OCI-LY3 (cell line): ENCODE measurements around the gene LPCAT2.

Source experiments
- CTCF ChIP-seq: fragments of 200-600, 300-600 bp; sonication (generic); IDR thresholded peaks from 2 replicates; pipeline ENCODE4 v1.5.1; 2014; ENCODE audit warnings: antibody characterized with exemption, low read length, low read depth
- EZH2phosphoT487 ChIP-seq: fragments of 200-600 bp; shearing (Covaris generic); IDR thresholded peaks from 2 replicates; pipeline ENCODE4 v1.6.1; 2018; ENCODE audit warnings: antibody characterized with exemption, mixed run types, low read depth

DNA sequence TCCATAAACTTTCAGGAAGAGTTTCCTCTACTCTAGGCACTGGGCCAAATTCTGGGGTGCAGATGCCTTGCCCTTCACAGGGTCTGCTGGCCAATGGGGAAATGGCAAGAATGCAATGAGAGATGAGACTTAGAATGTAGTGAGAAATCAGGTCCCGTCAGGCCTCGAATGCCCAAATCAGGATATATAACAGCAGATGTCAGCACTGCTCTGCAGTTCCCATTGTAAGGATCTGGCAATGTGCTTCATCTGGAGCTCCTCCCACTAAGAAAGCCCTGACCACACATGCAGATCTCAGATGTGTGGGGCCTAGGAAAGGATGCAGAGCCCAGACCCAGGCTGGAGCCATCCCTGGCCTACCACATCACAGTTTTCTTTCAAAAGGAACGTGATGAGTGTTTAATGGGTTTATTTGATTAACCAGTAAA lies 13.9 kb upstream of the LPCAT2 start:
- TF ChIP-seq EZH2phosphoT487: no peak
- no peak for TF ChIP-seq CTCF
